D721Med (cell line): Measurements from ENCODE around the gene DIDO1.

ENCODE experiments used
- DNase-seq: peaks from one replicate; pipeline ENCODE4 v3.0.0; 2011; ENCODE audit warnings: low spot score; ENCODE audit not compliant: insufficient read length
- FAIRE-seq: peaks from 2 replicates; lab custom pipeline; 2011; peaks lifted over from hg19 to GRCh38; lab: Jason Lieb, UNC
- CTCF ChIP-seq: IDR thresholded peaks from 2 replicates; pipeline ENCODE4 v1.5.1; 2012; ENCODE audit warnings: mild to moderate bottlenecking, control low read depth; ENCODE audit not compliant: insufficient read depth; ENCODE audit errors: missing control alignments

The DIDO1 gene

GRCh38 chr20:62899633-62900051 lies 26.7 kb downstream of the DIDO1 start:
- FAIRE-seq (no peak), DNase-seq (no peak)
- no peak for TF ChIP-seq CTCF

- TF ChIP-seq CTCF: no peak
- DNase-seq: no peak
- FAIRE-seq: no peak
Observed at GRCh38 chr20:62898970-62899632, 27.2 kb downstream of the DIDO1 start.

DNA sequence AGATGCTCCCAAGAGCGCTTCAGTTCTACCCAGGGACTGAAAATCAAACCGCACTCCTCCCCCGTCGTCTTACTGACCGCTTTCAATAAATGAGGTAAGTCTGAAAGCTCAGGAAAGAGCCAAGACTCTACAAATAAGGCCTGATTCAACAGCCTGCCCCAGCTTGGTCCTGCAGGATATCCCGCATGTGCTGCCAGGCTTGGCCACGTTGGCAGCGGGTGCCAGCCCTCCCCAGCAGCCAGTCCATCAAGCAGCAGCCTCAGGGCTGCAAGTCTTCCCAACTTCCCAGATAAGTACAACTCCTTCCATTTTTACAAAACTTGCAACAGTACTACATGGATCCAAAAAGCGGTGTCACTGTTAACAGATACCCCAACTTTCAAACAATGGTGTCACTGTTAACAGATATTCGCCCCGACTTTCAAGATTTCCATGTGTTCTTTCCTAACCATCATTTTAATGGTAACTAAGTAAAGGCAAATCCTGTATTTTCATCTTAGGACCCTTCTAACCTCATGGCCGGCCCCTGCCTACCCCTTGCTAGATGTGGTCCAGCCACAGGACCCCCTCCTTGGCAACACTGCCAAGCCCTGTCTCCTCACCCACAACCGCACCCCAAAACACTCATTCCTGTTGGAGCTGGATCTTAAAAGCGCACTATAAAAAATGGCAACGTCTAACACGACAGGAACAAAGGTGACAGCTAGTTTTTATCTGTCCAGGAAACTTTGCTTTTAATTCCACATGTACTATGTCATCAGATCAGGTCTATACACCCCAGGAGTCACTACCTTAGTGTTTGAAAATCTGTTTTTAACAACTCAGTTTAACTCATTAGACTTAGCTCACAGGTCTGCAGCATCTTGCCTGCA lies 28.0 kb downstream of the DIDO1 start:
- no peak for TF ChIP-seq CTCF
- FAIRE-seq (no peak), DNase-seq (no peak)

DNA sequence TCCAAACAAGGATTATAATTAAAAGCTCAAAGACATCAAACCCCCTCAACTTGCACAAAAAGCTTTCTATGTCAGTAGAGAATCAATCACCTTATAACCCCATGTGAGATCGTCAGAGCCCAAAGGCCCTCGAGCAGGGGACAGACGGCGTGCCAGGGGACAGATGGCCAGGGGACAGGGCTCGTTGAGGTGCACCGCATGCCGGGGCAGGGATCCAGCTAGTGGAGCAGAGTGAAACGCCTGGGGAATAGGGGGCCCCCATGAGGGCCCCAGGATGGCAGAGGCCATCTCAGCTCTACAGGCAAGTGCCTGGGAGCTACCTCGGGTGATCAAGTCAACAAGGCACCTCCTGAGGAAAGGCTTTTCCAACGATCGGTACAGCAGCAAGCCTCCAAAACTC lies 28.6 kb downstream of the DIDO1 start:
- DNase-seq: peak; percentile 67
- no peak for TF ChIP-seq CTCF
- no peak for FAIRE-seq

DNA sequence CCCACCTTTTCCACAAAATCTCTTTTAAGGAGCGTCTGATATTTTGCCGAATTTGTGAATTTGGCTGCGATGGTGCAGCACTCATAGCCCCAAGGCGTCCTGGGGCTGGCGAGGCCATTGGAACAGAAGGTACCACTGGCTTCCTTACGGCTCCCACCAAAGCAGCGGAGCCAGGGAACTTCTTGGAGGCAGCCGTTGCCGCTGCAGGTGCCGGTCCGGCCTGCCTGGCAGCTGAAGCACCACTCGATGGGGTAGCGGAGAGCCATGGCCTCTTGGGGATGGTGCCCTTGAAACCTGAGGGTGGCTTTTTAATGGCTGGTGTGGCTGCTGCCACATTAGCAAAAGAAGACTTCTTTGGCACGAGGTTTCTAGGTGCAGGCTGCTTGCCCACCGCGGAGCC lies 29.8 kb downstream of the DIDO1 start:
- FAIRE-seq: no peak
- no peak for DNase-seq
- TF ChIP-seq CTCF: no peak

GRCh38 chr20:62895539-62895938 lies 30.8 kb downstream of the DIDO1 start:
- no peak for DNase-seq
- no peak for FAIRE-seq
- no peak for TF ChIP-seq CTCF

- no peak for TF ChIP-seq CTCF
- DNase-seq (no peak), FAIRE-seq (no peak)
Observed at GRCh38 chr20:62894261-62894660, 32.0 kb downstream of the DIDO1 start.
